Measurements from ENCODE around the gene EMP2.
A peak's percentile ranks its signal among the peaks of the same experiment; 100 is the strongest.
"Not testable (repeated sequence)": the region's sequence is repeated elsewhere in the genome, so short reads cannot be mapped to it uniquely, and the experiment has no call there.

Gene EMP2

DNA sequence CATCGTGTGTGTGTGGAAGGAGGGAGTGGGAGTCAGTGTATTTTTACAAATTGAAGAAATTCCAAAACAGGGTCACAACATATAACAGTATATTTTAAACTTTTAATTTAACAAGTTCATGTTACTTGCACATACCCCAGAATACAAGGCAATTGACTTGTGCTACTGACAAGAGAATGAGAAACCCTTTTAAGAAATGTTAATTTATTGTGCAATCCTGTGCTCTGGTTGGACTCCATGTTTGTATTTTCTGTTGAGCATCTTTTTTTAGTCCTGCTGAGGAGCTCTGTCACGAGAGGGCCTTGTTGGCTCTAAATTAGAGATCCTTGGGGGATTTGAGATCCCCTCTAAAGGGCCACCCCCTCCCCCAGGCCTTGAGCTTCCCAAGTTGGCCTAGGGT, 1.1 kb upstream of the EMP2 start:
- in situ Hi-C loops (cut with MboI; ENCODE audit: low pct_unique_long_range_greater_than_20kb, low sequenced_read_pairs) = no loop called here
- DNase-seq = no peak

DNA sequence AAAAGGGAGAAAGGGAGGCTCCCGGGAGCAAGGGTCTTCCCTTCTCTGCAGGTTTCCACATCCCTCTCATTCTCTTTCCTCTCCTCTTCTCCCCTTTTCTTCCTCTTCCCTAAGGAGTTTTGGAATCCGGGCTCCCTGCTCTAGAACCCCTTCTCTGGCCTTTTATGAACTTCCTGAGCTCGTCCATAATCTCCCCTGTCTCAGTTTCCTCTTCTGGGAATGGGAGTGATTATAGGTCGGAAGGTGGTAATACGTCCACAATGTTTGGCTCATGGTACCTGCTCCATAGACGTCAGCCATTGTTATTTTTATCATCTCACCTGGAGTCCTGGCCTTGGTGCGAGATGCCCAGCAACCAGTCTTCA, 467 bp upstream of the EMP2 start:
- in situ Hi-C loops (cut with MboI; ENCODE audit: low pct_unique_long_range_greater_than_20kb, low sequenced_read_pairs) = no loop called here
- no peak for DNase-seq

DNA sequence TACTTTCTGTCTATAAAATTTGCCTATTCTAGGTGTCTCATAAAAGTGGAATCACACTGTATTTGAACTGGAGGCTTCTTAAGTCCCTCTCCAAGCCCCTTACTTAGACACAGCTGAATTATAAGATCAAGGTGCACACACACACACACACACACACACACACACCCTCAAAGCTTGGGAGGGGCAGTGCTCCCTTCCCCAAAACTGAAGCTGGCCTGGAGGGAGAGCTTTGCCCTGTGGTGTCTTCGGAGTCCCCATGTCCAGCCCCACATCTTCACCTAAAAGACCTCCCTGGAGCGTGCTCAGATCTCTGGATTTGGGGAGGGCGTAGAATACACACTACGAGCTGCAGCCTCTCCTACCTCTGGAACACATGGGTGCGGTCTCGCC, 828 bp downstream of the EMP2 start:
- no peak for DNase-seq
- in situ Hi-C loops (cut with MboI; ENCODE audit: low pct_unique_long_range_greater_than_20kb, low sequenced_read_pairs) = no loop called here

DNA sequence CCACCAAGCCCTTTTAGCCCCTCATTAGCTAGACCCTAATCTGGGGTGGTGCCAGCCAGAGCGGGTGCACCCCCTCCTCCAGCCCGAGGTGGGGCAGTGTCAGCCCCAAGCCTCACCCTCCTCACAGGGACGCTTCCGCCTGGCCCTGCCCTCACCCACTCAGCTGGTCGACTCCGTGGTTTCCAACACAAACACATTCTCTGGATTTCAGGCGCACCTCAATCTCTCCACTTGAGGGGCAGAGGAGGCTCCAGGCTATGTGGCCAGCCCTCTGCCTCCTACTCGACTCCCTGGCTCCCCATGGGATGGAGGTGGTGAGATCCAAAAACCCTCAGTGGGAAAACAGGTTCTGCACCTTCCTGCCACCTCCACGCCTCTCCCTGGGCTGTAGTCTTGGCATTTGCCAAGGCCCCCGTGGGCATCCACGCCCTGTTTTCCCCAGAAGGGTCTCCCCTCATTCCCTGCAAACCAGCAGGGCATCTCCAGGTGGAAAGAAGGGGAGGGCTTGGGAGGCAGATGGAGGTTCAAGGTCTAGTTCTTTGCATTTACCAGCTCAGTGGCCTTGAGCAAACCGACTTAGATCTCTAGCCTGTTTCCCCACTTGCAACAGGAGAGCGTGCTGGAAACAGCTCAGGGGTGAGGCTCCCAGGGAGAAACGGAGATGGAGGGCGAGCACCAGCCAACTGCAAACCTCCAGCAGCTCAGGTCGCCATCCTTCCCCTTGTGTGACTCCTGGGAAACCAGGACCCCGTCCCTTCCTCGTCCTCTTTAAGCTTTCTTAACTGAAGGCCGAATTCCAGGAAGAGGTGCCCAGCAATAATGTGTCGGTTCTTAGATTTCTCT, 1.7 kb downstream of the EMP2 start:
- no peak for DNase-seq
- in situ Hi-C loops (cut with MboI; ENCODE audit: low pct_unique_long_range_greater_than_20kb, low sequenced_read_pairs) = no loop called here

DNA sequence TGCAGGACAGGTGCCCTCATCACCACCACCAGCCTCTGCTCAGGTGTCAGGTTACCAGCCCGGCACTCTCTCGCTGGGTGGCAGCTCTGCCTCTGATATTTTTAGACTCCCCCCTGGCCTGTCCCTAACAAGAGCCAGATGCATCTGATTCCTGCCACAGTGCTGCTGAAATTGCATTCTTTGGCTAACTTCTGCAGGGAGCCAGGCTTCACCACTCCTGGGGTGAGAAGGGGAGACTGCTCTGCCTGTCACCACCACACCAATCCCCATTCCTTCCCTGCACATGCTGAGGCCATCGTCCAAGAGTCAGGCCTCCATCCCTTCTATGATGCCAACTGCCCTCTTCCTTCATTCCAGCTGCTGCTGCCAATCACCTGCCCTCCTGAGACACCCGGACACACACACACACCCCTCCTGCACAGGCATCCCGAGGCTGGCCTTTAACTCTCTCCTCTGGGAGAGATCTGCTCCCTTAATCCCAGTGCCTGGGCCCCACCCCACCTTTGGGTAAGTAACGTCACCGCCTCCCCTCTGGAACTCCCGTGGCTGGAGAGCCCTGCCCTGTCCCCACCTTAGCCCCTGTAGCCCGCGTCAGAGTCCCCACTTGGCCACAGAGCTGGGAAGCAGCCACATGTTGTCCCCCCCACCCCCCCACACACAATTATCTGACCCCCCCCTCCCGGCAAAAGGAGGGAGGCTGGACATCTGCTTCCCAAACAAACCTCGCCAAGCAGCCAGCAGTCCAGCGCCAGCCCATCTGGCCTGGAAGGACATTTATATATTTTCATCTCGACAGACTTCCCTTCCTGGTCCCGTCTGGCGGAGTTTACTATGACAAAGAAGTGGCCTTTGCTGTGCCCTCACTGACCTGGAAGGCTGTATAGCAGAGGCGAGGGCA, 2.8 kb downstream of the EMP2 start:
- in situ Hi-C loops (cut with MboI; ENCODE audit: low pct_unique_long_range_greater_than_20kb, low sequenced_read_pairs) = no loop called here
- no peak for DNase-seq

DNA sequence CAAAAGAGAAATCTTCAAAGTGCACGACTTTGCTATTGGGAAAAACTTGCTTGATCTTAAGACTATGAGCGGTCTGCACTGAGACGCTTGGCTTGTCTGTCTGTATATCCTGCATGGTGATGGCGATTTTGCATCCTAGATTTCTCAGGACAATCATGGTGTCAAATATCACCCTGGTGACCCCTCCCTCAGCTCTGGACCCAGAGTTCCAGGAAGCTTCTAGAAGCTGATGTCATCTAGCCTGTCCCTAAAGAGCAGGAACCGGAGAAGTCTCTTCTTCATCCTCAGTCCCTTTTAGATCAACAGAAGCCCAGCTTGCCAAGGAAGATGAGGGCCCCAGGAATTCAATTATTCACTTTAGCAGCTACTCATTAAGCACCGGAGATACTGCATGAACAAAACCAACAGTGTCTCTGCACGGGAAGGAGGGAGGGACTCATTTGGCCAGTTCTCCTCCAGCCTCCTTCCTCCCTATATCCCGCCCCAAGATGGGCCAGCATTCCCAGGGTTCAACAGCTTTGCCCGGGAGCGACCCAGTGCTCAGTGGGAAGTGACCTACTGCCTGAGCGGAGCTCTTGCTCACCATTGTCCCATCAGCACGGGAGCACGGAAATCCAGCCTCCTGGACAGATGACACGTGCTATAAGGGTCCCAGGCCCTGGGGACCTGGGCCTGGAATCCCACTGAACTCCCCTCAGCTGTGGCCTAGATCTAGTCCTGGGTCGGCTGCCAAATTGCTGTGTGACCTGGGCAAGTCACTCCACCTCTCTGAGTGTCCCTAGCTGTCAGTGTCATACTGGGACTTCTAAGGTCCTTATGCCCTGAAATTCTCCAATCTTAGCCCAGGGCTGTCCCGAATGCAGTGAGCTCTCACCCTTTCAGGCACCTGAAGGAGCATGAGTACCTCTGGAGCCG, 3.8 kb downstream of the EMP2 start:
- in situ Hi-C loops (cut with MboI; ENCODE audit: low pct_unique_long_range_greater_than_20kb, low sequenced_read_pairs) = no loop called here
- DNase-seq = no peak

DNA sequence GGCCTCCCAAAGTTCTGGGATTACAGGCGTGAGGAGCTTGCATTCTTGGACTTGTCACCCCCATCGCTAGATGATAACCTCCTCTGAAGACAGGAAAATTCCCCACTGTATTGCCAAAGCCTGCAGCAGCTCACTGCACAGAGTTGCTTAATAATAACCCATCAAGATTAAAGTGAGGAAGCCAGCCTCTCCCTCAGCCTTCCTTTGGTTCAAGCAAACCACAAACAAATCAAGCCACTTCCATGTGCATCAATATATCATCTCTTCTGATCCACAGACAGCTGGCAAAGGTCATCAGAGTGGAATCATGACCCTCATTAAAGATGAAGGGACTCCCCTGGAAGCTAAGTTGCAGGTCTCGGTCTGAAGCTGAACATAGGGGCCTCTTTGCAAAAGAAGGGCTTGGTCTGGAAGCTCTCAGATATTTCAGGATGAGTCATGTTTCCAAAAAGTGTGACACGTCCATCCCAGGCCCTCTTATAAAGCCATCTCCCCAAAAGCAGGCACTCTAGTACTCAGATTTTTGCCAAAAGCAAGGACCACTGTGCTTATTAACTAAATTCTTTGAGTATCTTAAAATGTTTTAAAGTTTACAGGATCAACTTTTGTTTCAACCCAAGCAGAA, 4.8 kb downstream of the EMP2 start:
- DNase-seq = peak; percentile 27
- in situ Hi-C loops (cut with MboI; ENCODE audit: low pct_unique_long_range_greater_than_20kb, low sequenced_read_pairs) = no loop called here

DNA sequence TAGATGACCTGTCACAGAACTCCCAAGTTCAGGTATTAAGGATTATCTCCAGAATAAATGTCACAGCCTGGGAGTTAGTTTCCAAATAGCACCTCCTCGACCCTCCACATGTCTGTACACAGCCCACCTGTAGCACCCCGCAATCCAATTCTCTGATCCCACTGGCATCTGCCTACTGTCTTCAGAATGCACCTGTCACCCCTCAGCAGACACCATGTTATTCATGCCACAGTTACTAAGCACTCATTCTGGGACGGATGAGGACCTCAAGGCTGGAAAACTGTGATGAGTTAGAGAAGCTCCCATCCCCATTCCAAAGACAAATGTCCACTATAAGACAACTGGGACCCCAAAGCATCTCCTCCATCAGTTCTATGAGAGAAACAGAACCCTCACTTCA, 7.8 kb downstream of the EMP2 start:
- in situ Hi-C loops (cut with MboI; ENCODE audit: low pct_unique_long_range_greater_than_20kb, low sequenced_read_pairs) = no loop called here
- no peak for DNase-seq

DNA sequence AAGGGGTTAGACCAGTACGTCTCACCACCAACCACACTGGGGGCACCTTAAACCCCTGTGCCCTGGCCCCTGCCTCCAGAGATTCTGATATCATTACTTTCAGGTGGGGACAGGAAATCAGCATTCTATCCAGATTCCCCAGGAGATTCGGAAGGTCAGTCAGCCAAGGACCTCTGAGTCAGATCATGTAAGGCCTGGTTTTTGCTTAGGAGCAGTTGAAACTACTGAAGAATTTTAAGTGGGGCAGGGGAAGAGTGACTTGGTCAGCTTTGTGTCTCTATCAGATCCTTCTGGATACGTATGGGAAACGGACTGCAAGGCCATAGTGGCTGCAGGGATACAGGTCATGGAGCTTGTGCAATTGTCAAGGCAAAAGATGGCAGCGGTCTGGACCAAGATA, 9.0 kb downstream of the EMP2 start:
- in situ Hi-C loops (cut with MboI; ENCODE audit: low pct_unique_long_range_greater_than_20kb, low sequenced_read_pairs) = no loop called here
- no peak for DNase-seq

DNA sequence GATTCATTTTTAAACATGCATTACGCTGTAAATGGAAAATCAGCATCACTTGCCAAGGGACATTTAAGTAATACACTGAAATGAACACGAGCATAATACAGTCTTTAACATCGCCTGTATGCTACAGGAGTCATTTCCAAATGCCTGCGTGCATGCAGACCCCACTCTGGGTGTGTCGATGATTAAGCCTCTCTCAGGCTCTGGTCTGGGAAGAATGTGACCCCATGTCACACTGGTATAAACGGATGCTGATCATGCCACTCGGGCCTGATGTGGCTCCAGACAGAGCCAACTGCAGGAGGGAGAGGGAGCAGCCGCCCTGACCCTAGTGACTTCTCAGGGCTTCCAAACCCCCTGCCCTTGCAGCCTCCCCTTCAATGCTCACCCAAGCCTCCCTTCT, 10.8 kb downstream of the EMP2 start:
- DNase-seq = no peak
- in situ Hi-C loops (cut with MboI; ENCODE audit: low pct_unique_long_range_greater_than_20kb, low sequenced_read_pairs) = no loop called here

DNA sequence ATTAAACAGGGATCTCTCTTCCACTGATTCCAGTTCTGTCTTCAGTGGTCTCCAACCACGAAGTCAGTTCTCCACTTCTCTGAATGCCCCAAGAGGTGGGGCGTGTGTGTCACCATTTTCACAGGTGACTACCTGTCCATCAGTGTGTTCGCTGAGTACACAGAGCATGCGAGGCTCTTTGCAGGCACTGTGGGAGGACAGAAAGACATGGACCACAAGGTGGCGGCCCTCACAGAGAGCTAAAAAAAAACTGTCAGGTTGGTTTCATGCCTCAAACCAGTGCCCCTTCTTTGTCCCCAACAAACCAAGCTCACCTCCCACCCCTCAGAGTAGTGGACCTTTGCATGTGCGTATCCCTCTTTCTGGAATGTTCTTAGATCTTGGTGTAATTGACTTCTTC, 13.8 kb downstream of the EMP2 start:
- in situ Hi-C loops (cut with MboI; ENCODE audit: low pct_unique_long_range_greater_than_20kb, low sequenced_read_pairs) = no loop called here

DNA sequence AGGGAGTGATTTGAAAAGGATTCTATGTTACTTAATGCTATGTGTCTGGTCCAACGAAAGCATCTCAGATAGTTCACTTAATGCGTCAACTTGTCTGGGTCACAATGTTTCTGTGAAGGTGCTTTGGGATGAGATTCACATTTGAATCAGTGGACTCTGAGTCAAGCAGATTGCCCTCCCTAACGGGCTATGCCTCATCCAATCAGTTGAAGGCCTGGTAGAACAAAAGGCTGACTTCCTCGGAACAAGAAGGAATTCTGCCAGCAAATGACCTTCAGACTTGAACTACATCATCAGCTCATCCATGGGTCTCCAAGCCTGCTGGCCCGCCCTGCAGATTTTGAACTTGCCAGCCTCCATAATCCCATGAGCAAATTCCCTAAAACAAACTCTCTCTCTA, 15.2 kb downstream of the EMP2 start:
- no peak for DNase-seq

More for the DNA sequence above, 13.8 kb downstream of the EMP2 start:
- DNase-seq = no peak

DNA sequence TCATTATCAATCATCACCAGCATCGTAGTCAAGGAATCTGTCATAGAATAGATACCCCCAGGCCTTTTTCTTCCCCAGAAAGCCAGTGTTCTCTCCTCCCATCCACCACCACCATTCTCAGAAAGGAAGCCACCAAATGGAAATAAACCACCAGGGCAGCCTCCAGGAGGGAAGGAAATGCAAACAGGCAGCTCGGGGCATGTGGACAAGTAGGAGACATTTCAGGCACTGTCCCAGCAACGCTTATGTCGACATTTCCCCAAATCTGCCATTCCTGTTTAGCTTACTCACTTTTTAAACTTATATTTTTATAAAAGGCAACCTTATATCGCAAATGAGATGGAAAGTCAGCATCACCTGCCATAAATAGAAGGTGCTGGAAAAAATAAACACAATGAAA, 15.8 kb downstream of the EMP2 start:
- in situ Hi-C loops (cut with MboI; ENCODE audit: low pct_unique_long_range_greater_than_20kb, low sequenced_read_pairs) = no loop called here
- peak; percentile 57 for DNase-seq

More for the DNA sequence above, 15.2 kb downstream of the EMP2 start:
- in situ Hi-C loops (cut with MboI; ENCODE audit: low pct_unique_long_range_greater_than_20kb, low sequenced_read_pairs) = no loop called here

DNA sequence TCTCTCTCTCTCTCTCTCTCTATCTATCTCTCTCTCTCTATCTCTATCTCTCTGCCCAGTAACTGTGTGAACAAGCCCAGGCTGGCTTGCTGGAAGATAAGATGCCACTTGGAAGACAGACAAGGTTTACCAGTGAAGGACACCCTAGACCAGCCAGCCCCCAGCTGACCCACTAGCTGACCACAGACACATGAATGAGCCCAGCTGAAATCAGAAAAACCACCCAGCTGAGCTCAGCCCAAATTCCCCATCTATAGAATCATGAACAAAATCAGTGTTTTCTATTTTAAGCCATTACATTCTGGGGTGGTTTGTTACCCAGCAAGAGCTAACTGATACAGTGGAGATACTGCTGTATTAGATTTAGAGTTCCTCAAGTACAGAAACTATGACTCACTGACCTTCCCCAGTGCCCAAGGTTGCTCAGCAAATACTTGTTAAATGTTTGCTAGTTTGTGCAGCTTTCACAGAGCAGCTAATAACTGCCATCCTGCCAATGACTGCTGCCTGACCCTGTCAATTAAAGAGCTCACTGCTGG, 18.0 kb downstream of the EMP2 start:
- no peak for DNase-seq

DNA sequence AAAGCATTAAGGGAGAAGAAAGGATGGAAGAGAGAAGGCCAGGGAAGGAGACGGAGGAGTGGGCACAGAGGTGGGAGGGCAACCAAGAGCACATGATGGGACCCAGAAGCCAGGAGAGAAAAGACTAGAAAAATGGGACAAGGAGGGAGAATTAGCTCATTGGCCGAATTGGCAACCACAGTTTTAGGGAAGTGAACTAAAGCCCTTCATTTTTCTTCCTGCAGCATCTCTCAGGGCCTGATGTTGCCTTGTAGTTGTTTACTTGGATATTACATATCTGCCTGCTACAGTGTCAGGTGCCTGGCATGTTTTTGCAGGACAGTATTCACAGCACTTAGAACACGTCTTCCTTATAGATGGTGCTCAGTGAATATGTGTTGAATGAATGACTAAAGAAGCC, 19.0 kb downstream of the EMP2 start:
- in situ Hi-C loops (cut with MboI; ENCODE audit: low pct_unique_long_range_greater_than_20kb, low sequenced_read_pairs) = no loop called here
- peak; percentile 25 for DNase-seq

More for the DNA sequence above, 18.0 kb downstream of the EMP2 start:
- in situ Hi-C loops (cut with MboI; ENCODE audit: low pct_unique_long_range_greater_than_20kb, low sequenced_read_pairs) = no loop called here

DNA sequence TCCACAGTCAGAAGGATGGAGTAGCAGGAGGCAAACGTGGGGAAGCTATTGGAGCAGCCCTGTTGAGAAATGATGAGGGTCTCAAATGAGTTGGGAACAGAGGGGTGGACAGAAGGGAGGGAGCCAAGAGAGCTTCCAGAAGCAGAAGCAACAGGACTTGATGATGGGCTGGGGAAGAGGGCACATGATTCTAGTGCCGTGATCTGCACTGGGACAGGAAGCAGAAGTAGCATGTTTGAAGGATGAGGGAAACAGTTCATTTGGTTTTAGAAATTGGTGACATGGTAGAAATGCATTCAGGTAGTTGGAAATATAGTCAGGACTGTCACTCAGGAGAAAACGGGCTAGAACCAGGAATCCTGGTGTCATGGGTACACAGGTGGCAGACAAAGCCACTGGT, 19.4 kb downstream of the EMP2 start:
- DNase-seq = peak; percentile 23
- in situ Hi-C loops (cut with MboI; ENCODE audit: low pct_unique_long_range_greater_than_20kb, low sequenced_read_pairs) = no loop called here

DNA sequence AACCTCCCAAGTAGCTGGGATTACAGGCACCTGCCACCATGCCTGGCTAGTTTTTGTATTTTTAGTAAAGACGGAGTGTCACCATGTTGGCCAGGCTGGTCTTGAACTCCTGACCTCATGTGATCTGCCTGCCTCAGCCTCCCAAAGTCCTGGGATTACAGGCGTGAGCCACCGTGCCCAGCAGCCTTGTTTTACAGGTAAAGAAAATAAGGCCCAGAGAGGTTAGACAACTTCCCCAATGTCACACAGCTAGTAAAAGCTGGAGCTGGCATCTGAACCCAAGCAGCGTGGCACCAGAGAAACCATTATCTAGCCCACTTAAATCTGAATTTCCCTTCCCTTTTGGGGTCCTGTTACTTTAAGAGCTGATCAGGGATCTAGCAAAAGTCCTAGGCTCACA, 20.6 kb downstream of the EMP2 start:
- in situ Hi-C loops (cut with MboI; ENCODE audit: low pct_unique_long_range_greater_than_20kb, low sequenced_read_pairs); DNase-seq: not testable (repeated sequence)

DNA sequence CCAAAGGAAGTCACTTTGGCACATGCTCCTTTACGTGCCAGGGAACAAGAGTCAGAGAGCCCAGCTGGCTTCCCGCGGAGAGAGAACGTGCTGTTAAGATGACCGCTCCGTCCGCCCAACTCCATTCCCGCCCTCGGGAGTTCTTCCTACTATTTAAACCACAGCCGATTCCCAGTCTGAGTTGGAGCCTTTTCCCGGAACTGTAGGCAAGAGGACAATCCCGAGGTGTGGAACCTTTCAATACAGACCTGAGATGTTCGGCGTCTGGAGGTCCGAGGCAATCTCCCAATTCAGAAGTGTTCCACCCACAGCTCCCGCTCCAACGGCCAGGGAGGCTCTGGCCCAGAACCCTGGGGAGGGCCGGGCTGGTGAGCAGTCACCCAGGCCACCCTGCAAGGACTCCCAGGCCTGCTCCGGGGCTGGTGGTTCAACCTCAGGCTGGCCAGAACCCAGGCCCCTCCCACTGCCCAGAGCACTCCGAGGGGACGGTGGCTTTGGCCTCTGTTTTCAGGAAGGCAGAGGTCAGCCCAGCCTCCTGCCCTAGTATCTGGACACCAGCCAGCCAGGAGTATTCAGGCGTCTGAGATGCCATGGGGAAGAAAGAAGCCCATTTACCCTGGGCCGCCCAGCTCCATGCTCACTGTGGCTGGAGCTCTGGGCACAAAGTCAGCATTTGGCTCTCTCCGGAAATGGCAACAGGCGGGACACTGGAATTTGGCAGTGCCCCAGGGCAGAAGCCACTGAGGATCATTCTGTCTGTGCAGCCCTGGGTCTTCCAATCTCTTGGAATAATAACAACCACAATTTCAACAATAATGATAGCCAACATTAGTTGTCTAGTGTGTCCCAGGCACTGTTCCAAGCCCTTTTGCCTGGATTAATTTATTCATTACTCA, 21.4 kb downstream of the EMP2 start:
- DNase-seq = no peak
- in situ Hi-C loops (cut with MboI; ENCODE audit: low pct_unique_long_range_greater_than_20kb, low sequenced_read_pairs) = no loop called here
